Suprapubic skin (tissue), 4 donors: ENCODE results near the gene FCGBP.

Source experiments
- POLR2A ChIP-seq, 2 donors: fragments of 450-650 bp; IDR thresholded peaks; one replicate each; pipeline ENCODE4 v1.6.1; 2017; ENCODE audit warnings: antibody characterized with exemption in 2 of 2, mild to moderate bottlenecking in 2 of 2, moderate library complexity in 2 of 2
- POLR2AphosphoS5 ChIP-seq, 3 donors: sonication (generic); formaldehyde crosslinking; IDR thresholded peaks; one replicate each; pipeline ENCODE4 v1.6.1; 2017; ENCODE audit warnings: antibody characterized with exemption in 3 of 3
- TF ChIP-seq, protein P1 (sequence below), 2 donors: fragments of 200-600 bp in 1 of 2; fragments of 450-650 bp in 1 of 2; sonication (generic) in 1 of 2; IDR thresholded peaks; one replicate each; pipeline ENCODE4 v1.5.1; 2016 to 2019; ENCODE audit warnings: antibody characterized with exemption in 2 of 2, mild to moderate bottlenecking in 1 of 2, moderate library complexity in 1 of 2

DNA sequence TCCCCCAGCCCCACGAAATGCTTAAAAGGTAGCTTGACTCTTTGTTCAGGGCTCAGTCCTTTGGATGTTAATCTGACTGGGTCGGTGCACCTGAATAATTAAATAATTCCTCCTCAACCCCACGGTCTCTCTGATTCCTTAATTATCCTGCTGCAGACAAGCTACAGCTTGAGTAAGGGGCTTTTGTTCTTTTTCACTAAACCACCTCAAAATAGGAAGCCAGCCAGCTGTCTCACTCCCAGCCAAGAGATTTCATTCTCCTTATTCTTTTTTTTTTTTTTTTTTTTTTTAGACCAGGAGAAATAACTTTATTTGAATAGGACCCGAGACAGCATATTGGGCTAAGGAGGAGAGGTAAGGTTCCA, 7.9 kb upstream of the FCGBP start:
- TF ChIP-seq POLR2AphosphoS5 (IDR thresholded peaks at IDR 0.05): no peak
- no peak for TF ChIP-seq POLR2A (IDR thresholded peaks at IDR 0.05)
- TF ChIP-seq, protein P1, sequence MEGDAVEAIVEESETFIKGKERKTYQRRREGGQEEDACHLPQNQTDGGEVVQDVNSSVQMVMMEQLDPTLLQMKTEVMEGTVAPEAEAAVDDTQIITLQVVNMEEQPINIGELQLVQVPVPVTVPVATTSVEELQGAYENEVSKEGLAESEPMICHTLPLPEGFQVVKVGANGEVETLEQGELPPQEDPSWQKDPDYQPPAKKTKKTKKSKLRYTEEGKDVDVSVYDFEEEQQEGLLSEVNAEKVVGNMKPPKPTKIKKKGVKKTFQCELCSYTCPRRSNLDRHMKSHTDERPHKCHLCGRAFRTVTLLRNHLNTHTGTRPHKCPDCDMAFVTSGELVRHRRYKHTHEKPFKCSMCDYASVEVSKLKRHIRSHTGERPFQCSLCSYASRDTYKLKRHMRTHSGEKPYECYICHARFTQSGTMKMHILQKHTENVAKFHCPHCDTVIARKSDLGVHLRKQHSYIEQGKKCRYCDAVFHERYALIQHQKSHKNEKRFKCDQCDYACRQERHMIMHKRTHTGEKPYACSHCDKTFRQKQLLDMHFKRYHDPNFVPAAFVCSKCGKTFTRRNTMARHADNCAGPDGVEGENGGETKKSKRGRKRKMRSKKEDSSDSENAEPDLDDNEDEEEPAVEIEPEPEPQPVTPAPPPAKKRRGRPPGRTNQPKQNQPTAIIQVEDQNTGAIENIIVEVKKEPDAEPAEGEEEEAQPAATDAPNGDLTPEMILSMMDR (IDR thresholded peaks at IDR 0.05): no peak
